HG03108 (cell line): ENCODE data around the gene CCR2.
"Not testable (repeated sequence)": the region's sequence is repeated elsewhere in the genome, so short reads cannot be mapped to it uniquely, and the experiment has no call there.

Source experiments
- ATAC-seq: cut with Tn5 transposase; IDR thresholded peaks from one replicate; pipeline ENCODE4 v1.9.1; 2021; ENCODE audit warnings: moderate library complexity; ENCODE audit not compliant: unreplicated experiment

The CCR2 gene

DNA sequence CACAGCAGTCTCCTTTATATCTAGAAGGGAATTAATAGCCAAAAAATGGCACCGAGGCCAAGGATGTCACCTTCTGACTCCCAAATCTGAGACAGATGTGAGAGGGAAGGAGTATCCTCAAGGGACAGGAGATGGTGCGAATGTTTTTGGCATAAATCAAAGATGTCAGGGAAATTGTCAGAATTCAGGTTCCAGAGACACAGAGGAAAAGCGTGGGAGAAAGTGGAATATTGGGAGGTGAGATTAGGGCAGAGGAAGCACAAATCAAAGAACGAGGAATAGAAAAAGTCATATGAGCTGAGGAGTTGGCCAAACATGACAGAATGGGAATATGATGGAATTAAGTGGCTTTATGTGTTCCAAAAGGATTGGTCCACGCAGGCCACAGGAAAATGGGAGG is 46.9 kb downstream of the CCR2 start:
- no peak for ATAC-seq

- no peak for ATAC-seq
Measured at GRCh38 chr3:46401579-46401978, 47.7 kb downstream of the CCR2 start.

- not testable (repeated sequence) for ATAC-seq
Measured at GRCh38 chr3:46402902-46403301, 49.0 kb downstream of the CCR2 start.

GRCh38 chr3:46405301-46406019 is 51.5 kb downstream of the CCR2 start:
- ATAC-seq, result no peak

- no peak for ATAC-seq
Measured at GRCh38 chr3:46406443-46406787, 52.5 kb downstream of the CCR2 start.

DNA sequence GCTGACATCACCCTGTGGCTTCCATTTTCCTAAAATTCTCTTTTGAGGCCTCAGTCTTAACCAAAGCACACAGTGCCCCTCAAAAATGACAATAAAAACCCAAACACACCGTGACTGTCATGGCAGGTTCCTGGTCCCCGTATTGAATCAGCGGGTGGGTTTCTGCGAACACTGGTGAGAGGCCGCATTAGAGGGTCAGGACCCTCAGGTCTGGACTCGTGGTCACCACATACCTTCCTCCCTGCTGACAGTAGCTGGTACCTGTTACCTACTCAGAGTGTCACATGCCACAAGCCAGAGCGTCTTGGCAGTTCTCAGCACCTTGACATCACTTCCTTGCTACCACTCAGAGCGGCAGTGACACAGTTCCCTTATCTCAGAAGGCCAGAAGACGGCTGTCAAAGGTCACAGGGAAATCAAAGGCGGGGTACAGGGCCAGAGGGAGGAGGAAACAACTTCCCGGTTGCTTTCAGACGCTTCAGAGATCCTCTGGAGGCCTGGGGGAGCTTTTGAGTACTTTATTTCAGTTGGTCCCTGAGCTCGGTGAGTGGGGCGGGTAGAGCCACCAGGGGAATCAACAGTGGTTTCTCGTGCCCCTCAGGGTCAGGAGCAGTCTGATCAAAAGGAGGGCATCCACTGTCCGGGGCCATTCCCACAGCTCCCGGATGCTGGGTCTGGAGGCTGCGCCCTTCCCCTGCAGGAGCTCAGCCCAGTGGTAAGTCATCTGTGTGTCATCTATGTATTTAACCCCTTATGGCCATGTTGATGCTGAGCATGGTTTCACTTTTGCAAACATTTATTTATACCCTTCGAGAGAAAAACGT is 53.1 kb downstream of the CCR2 start, which contains the start of the genes CCR5AS and CCRL2:
CCR5AS (minus strand) TSS at position 279 of the 824 bp plus-strand sequence.
CCRL2 (plus strand) TSS at position 472 of the 824 bp plus-strand sequence. CDS start 821 bp downstream, outside the sequence.
- ATAC-seq, result no peak

- no peak for ATAC-seq
Measured at GRCh38 chr3:46407970-46408369, 54.1 kb downstream of the CCR2 start.

- no peak for ATAC-seq
Measured at GRCh38 chr3:46408853-46409252, 54.9 kb downstream of the CCR2 start.

- no peak for ATAC-seq
Measured at GRCh38 chr3:46409739-46410489, 56.0 kb downstream of the CCR2 start.
